ENCODE data around the gene BUB1B. TPM values are rescaled to one million over a fixed set of nuclear protein-coding genes. Genes with fewer than 3 reads are reported as not detected.

The BUB1B gene
- total RNA-seq, 1 experiment from 2014 or later, result 92.9 TPM

DNA sequence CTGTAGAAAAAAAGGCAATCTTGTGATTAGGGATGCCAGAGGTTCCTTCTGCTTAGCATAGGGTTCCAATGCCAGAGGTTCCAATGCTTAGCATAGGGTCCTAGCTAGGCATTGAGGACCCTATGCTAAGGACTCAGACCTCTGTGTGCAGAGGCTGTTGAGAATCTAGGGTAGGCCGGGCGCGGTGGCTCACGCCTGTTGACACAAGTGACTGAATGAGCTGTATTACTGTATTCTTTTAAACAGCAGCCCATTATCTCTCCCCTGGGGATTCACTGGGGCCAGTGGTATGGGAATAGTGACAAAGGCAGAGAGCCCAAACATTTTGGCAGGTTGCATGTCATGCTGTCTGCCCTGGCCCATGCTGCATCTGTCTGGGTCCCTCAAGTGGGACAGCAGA is 94.2 kb downstream of the BUB1B start:
- Histone ChIP-seq H3K4me1 (ENCODE audit: control insufficient read depth in 1 of 2, insufficient read depth in 2 of 2, low read length in 2 of 2) (peaks cover 14 to 42% of the 10 kb centered on the region in 2 experiments), H3K79me2 (ENCODE audit: insufficient read depth, low read length) (peaks cover 18% of the 10 kb centered on the region; the same call in 1 of the 2 replicates), H3K36me3 (ENCODE audit: control insufficient read depth in 1 of 2, insufficient read depth in 2 of 2, low read length in 2 of 2) (peaks cover 3 to 4% of the 10 kb centered on the region in 2 experiments; a peak in 3 of 4 replicates), H4K20me1 (ENCODE audit: insufficient read depth) (no peaks in the 10 kb centered on the region), H3K27me3 (ENCODE audit: insufficient read depth, low read length) (no peaks in the 10 kb centered on the region), H3K9me2 (ENCODE audit: insufficient read depth) (no peaks in the 10 kb centered on the region), H3K27ac (ENCODE audit: low read depth, low read length) (no peak overlapping the region), H3K9me3 (ENCODE audit: control insufficient read depth in 1 of 2, insufficient read depth in 1 of 2, low read depth in 1 of 2, low read length in 2 of 2) (no peaks in the 10 kb centered on the region), H3K4me2 (ENCODE audit: low read length) (no peak overlapping the region), H2AFZ (ENCODE audit: low read depth, low read length, poor library complexity, severe bottlenecking) (no peak overlapping the region), H3K4me3 (replicated peaks in 1 of 2; ENCODE audit: low read depth in 1 of 2, low read length in 2 of 2) (no peak overlapping the region), H3K9ac (ENCODE audit: low read length) (no peak overlapping the region)
- no TSS peak for BruUV-seq (replicated peaks)
- POLR2A ChIA-PET, result no interaction called here
- RAD21 ChIA-PET (ENCODE audit: low non-redundant PET in 1 of 2, low total read pairs in 2 of 2, uncharacterized antibody in 2 of 2, unreplicated experiment in 2 of 2), result no interaction called here
- intact Hi-C loops (cut with micrococcal nuclease), result no loop called here
- ATAC-seq, result no peak
- CTCF ChIA-PET, result interaction anchor here (0.8 to 2.0 kb wide), 2 partner anchors 20 to 38 kb away, joined by 3 to 5 read pairs; no protein-coding TSS in a partner anchor
- no peak for DNase-seq (ENCODE audit: low read depth, low spot score)
- no peak for TF ChIP-seq REST (IDR thresholded peaks at IDR 0.05; ENCODE audit: low read depth)
- no peak for TF ChIP-seq POLR2AphosphoS5 (IDR thresholded peaks at IDR 0.05; ENCODE audit: low read depth, low read length)
- no peak for TF ChIP-seq CEBPB (IDR thresholded peaks at IDR 0.05; ENCODE audit: low read depth)
- TF ChIP-seq EZH2 (IDR thresholded peaks at IDR 0.05), result no peak
- TF ChIP-seq RAD21 (IDR thresholded peaks at IDR 0.05; ENCODE audit: low read depth), result no peak
- no peak for TF ChIP-seq ELF1 (IDR thresholded peaks at IDR 0.05; ENCODE audit: borderline replicate concordance, low read depth)
- TF ChIP-seq JUND (IDR thresholded peaks at IDR 0.05), result no peak
- TF ChIP-seq MAX (IDR thresholded peaks at IDR 0.05), result no peak
- no peak for TF ChIP-seq YY1 (IDR thresholded peaks at IDR 0.05; ENCODE audit: extremely low read depth, insufficient replicate concordance, low read depth, low read length)
- TF ChIP-seq EZH2phosphoT487 (IDR thresholded peaks at IDR 0.05; ENCODE audit: borderline replicate concordance), result no peak
- no peak for TF ChIP-seq FOSL1 (IDR thresholded peaks at IDR 0.05; ENCODE audit: low read depth)
- TF ChIP-seq POLR2A (IDR thresholded peaks at IDR 0.05; ENCODE audit: borderline replicate concordance, extremely low read depth, insufficient read depth, insufficient read length), result no peak
- TF ChIP-seq SIN3A (IDR thresholded peaks at IDR 0.05; ENCODE audit: low read depth), result no peak
- TF ChIP-seq ZNF274 (IDR thresholded peaks at IDR 0.05; ENCODE audit: low read depth, low read length), result no peak
- no peak for TF ChIP-seq CTCF (IDR thresholded peaks at IDR 0.05 in 2 of 3, conservative IDR thresholded peaks at IDR 0.05 in 1 of 3; ENCODE audit: borderline replicate concordance in 1 of 3, insufficient read depth in 1 of 3, low read depth in 2 of 3, low read length in 2 of 3)
- TF ChIP-seq, protein P1, sequence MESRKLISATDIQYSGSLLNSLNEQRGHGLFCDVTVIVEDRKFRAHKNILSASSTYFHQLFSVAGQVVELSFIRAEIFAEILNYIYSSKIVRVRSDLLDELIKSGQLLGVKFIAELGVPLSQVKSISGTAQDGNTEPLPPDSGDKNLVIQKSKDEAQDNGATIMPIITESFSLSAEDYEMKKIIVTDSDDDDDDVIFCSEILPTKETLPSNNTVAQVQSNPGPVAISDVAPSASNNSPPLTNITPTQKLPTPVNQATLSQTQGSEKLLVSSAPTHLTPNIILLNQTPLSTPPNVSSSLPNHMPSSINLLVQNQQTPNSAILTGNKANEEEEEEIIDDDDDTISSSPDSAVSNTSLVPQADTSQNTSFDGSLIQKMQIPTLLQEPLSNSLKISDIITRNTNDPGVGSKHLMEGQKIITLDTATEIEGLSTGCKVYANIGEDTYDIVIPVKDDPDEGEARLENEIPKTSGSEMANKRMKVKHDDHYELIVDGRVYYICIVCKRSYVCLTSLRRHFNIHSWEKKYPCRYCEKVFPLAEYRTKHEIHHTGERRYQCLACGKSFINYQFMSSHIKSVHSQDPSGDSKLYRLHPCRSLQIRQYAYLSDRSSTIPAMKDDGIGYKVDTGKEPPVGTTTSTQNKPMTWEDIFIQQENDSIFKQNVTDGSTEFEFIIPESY (IDR thresholded peaks at IDR 0.05; ENCODE audit: extremely low read depth, insufficient replicate concordance, low read length), result no peak

Data from HCT116 (cell line).